ENCODE data around the gene ITGB1. TPM values are rescaled to one million over a fixed set of nuclear protein-coding genes. Genes with fewer than 3 reads are reported as not detected.

The ITGB1 gene
- total and polyA plus RNA-seq, 2 experiments from 2014 or later: 317 to 439 TPM

DNA sequence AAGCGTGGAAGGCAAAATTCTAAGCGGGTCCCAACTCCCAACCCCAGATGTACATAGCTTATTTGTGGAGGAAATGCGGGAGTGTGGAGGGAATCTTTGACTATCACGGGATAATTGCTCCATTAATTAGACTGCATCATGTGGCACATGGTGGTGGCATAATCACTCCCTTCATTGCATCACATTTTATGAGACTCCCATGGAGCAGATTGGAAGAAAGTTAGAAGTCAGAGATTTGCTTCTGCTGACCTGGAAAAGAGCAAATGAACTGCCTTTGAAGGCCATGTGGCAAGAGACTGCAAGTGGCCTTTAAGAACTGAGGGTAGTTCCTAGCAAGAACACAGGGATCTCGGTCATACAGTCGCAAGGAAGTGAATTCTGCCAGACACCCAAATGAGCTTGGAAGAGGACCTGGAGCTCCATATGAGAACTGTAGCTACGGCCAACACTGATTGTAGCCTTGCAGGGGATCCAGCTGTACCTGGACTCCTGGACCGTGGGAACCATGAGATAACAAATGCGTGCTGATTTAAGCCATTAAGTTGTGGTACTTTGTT, 37.1 kb upstream of the ITGB1 start:
- no peaks in the 10 kb centered on the region for H3K79me2 ChIP-seq (replicated peaks; ENCODE audit: insufficient read depth)
- H3K4me2 ChIP-seq: no peak overlapping the region
- peaks cover 8% of the 10 kb centered on the region for H3K4me1 Mint-ChIP-seq
- DNase-seq (ENCODE audit: low spot score) (no peak), ATAC-seq (no peak)
- no peaks in the 10 kb centered on the region for H3K27me3 ChIP-seq (ENCODE audit: insufficient read depth)
- H3K4me3 ChIP-seq: no peak overlapping the region
- H3F3A ChIP-seq (replicated peaks; ENCODE audit: low read depth): no peaks in the 10 kb centered on the region
- H3K9me2 ChIP-seq (ENCODE audit: insufficient read depth): no peaks in the 10 kb centered on the region
- no peaks in the 10 kb centered on the region; the same call in 1 of the 2 replicates for H3K4me1 ChIP-seq (ENCODE audit: insufficient read depth)
- no peaks in the 10 kb centered on the region; the same call in 2 of the 3 replicates for H3K36me3 Mint-ChIP-seq (ENCODE audit: low read depth)
- H3K27ac ChIP-seq (ENCODE audit: low read depth): no peak overlapping the region
- H3K4me3 Mint-ChIP-seq: no peak overlapping the region
- no peaks in the 10 kb centered on the region for H3K36me3 ChIP-seq (ENCODE audit: insufficient read depth)
- H3K9me3 Mint-ChIP-seq: peaks cover 10% of the 10 kb centered on the region; the same call in 1 of the 3 replicates
- TF ChIP-seq, protein P1, sequence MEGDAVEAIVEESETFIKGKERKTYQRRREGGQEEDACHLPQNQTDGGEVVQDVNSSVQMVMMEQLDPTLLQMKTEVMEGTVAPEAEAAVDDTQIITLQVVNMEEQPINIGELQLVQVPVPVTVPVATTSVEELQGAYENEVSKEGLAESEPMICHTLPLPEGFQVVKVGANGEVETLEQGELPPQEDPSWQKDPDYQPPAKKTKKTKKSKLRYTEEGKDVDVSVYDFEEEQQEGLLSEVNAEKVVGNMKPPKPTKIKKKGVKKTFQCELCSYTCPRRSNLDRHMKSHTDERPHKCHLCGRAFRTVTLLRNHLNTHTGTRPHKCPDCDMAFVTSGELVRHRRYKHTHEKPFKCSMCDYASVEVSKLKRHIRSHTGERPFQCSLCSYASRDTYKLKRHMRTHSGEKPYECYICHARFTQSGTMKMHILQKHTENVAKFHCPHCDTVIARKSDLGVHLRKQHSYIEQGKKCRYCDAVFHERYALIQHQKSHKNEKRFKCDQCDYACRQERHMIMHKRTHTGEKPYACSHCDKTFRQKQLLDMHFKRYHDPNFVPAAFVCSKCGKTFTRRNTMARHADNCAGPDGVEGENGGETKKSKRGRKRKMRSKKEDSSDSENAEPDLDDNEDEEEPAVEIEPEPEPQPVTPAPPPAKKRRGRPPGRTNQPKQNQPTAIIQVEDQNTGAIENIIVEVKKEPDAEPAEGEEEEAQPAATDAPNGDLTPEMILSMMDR (conservative IDR thresholded peaks at IDR 0.05; ENCODE audit: low read depth in 2 of 2): no peak
- TF ChIP-seq, protein P2, sequence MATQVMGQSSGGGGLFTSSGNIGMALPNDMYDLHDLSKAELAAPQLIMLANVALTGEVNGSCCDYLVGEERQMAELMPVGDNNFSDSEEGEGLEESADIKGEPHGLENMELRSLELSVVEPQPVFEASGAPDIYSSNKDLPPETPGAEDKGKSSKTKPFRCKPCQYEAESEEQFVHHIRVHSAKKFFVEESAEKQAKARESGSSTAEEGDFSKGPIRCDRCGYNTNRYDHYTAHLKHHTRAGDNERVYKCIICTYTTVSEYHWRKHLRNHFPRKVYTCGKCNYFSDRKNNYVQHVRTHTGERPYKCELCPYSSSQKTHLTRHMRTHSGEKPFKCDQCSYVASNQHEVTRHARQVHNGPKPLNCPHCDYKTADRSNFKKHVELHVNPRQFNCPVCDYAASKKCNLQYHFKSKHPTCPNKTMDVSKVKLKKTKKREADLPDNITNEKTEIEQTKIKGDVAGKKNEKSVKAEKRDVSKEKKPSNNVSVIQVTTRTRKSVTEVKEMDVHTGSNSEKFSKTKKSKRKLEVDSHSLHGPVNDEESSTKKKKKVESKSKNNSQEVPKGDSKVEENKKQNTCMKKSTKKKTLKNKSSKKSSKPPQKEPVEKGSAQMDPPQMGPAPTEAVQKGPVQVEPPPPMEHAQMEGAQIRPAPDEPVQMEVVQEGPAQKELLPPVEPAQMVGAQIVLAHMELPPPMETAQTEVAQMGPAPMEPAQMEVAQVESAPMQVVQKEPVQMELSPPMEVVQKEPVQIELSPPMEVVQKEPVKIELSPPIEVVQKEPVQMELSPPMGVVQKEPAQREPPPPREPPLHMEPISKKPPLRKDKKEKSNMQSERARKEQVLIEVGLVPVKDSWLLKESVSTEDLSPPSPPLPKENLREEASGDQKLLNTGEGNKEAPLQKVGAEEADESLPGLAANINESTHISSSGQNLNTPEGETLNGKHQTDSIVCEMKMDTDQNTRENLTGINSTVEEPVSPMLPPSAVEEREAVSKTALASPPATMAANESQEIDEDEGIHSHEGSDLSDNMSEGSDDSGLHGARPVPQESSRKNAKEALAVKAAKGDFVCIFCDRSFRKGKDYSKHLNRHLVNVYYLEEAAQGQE (IDR thresholded peaks at IDR 0.05; ENCODE audit: unreplicated experiment): no peak
- TF ChIP-seq JUNB (IDR thresholded peaks at IDR 0.05; ENCODE audit: unreplicated experiment) (no peak), POLR2AphosphoS5 (IDR thresholded peaks at IDR 0.05; ENCODE audit: low read depth) (no peak), ZNF331 (CRISPR knock-in tag; IDR thresholded peaks at IDR 0.05; ENCODE audit: low read depth) (no peak), STAT1 (IDR thresholded peaks at IDR 0.05; ENCODE audit: unreplicated experiment) (no peak), ZNF114 (CRISPR knock-in tag; IDR thresholded peaks at IDR 0.05) (no peak), CREB1 (CRISPR knock-in tag; IDR thresholded peaks at IDR 0.05; ENCODE audit: low read depth) (no peak), EZH2phosphoT487 (IDR thresholded peaks at IDR 0.05; ENCODE audit: unreplicated experiment) (no peak), EZH2 (IDR thresholded peaks at IDR 0.05; ENCODE audit: low read depth, unreplicated experiment) (no peak), NANOG (IDR thresholded peaks at IDR 0.05; ENCODE audit: borderline replicate concordance) (no peak)
- TF ChIP-seq, protein P3, sequence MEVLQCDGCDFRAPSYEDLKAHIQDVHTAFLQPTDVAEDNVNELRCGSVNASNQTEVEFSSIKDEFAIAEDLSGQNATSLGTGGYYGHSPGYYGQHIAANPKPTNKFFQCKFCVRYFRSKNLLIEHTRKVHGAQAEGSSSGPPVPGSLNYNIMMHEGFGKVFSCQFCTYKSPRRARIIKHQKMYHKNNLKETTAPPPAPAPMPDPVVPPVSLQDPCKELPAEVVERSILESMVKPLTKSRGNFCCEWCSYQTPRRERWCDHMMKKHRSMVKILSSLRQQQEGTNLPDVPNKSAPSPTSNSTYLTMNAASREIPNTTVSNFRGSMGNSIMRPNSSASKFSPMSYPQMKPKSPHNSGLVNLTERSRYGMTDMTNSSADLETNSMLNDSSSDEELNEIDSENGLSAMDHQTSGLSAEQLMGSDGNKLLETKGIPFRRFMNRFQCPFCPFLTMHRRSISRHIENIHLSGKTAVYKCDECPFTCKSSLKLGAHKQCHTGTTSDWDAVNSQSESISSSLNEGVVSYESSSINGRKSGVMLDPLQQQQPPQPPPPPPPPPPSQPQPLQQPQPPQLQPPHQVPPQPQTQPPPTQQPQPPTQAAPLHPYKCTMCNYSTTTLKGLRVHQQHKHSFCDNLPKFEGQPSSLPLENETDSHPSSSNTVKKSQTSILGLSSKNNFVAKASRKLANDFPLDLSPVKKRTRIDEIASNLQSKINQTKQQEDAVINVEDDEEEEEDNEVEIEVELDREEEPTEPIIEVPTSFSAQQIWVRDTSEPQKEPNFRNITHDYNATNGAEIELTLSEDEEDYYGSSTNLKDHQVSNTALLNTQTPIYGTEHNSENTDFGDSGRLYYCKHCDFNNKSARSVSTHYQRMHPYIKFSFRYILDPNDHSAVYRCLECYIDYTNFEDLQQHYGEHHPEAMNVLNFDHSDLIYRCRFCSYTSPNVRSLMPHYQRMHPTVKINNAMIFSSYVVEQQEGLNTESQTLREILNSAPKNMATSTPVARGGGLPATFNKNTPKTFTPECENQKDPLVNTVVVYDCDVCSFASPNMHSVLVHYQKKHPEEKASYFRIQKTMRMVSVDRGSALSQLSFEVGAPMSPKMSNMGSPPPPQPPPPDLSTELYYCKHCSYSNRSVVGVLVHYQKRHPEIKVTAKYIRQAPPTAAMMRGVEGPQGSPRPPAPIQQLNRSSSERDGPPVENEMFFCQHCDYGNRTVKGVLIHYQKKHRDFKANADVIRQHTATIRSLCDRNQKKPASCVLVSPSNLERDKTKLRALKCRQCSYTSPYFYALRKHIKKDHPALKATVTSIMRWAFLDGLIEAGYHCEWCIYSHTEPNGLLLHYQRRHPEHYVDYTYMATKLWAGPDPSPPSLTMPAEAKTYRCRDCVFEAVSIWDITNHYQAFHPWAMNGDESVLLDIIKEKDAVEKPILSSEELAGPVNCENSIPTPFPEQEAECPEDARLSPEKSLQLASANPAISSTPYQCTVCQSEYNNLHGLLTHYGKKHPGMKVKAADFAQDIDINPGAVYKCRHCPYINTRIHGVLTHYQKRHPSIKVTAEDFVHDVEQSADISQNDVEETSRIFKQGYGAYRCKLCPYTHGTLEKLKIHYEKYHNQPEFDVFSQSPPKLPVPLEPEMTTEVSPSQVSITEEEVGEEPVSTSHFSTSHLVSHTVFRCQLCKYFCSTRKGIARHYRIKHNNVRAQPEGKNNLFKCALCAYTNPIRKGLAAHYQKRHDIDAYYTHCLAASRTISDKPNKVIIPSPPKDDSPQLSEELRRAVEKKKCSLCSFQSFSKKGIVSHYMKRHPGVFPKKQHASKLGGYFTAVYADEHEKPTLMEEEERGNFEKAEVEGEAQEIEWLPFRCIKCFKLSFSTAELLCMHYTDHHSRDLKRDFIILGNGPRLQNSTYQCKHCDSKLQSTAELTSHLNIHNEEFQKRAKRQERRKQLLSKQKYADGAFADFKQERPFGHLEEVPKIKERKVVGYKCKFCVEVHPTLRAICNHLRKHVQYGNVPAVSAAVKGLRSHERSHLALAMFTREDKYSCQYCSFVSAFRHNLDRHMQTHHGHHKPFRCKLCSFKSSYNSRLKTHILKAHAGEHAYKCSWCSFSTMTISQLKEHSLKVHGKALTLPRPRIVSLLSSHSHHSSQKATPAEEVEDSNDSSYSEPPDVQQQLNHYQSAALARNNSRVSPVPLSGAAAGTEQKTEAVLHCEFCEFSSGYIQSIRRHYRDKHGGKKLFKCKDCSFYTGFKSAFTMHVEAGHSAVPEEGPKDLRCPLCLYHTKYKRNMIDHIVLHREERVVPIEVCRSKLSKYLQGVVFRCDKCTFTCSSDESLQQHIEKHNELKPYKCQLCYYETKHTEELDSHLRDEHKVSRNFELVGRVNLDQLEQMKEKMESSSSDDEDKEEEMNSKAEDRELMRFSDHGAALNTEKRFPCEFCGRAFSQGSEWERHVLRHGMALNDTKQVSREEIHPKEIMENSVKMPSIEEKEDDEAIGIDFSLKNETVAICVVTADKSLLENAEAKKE (CRISPR knock-in tag; IDR thresholded peaks at IDR 0.05): no peak
- TF ChIP-seq, protein P4, sequence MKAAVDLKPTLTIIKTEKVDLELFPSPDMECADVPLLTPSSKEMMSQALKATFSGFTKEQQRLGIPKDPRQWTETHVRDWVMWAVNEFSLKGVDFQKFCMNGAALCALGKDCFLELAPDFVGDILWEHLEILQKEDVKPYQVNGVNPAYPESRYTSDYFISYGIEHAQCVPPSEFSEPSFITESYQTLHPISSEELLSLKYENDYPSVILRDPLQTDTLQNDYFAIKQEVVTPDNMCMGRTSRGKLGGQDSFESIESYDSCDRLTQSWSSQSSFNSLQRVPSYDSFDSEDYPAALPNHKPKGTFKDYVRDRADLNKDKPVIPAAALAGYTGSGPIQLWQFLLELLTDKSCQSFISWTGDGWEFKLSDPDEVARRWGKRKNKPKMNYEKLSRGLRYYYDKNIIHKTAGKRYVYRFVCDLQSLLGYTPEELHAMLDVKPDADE (IDR thresholded peaks at IDR 0.05): no peak
- H3K27ac Mint-ChIP-seq: no peak overlapping the region
- H2AFZ ChIP-seq: peak overlapping the region; percentile 11
- H4K20me1 ChIP-seq (replicated peaks; ENCODE audit: insufficient read depth): no peaks in the 10 kb centered on the region
- H3K27me3 Mint-ChIP-seq (ENCODE audit: insufficient read depth, low read depth, poor library complexity): peaks cover 3% of the 10 kb centered on the region
